Neutrophil (primary cell): Measurements from ENCODE around the gene GPC5.

ENCODE experiments used
- H3K27ac ChIP-seq: fragments of 200-600 bp; sonication (generic); 2 replicates; pipeline ENCODE4 v1.5.1; 2016; ENCODE audit warnings: mild to moderate bottlenecking, moderate library complexity
- H3K27me3 ChIP-seq: fragments of 200-600 bp; sonication (generic); 2 replicates; pipeline ENCODE4 v1.6.0; 2016; ENCODE audit warnings: mild to moderate bottlenecking
- H3K36me3 ChIP-seq: fragments of 200-600 bp; sonication (generic); 2 replicates; pipeline ENCODE4 v1.5.1; 2017
- H3K4me1 ChIP-seq, 2 experiments: fragments of 200-600 bp in 1 of 2; sonication (generic) in 1 of 2; 1 replicate in 1 of 2; 2 replicates in 1 of 2; pipeline versions ENCODE4 v1.5.1 to v1.6.1; 2013 to 2016; ENCODE audit warnings: low read depth in 1 of 2, low read length in 1 of 2, mild to moderate bottlenecking in 1 of 2, moderate library complexity in 1 of 2; ENCODE audit not compliant: control insufficient read depth in 1 of 2, insufficient read depth in 1 of 2
- H3K4me3 ChIP-seq, 2 experiments: fragments of 200-600 bp in 1 of 2; sonication (generic) in 1 of 2; 1 replicate in 1 of 2; 2 replicates in 1 of 2; pipeline ENCODE4 v1.5.1; 2013 to 2016; ENCODE audit warnings: low read depth in 1 of 2, low read length in 1 of 2, mild to moderate bottlenecking in 1 of 2, moderate library complexity in 1 of 2
- H3K9me3 ChIP-seq: fragments of 200-600 bp; sonication (generic); 2 replicates; pipeline ENCODE4 v1.5.1; 2016
- TF ChIP-seq, protein P1 (sequence below): fragments of 200-600 bp; sonication (generic); IDR thresholded peaks from 2 replicates; pipeline ENCODE4 v1.5.1; 2016; ENCODE audit warnings: antibody characterized with exemption

GPC5 gene

GRCh38 chr13:91655731-91656130 lies 257.3 kb downstream of the GPC5 start:
- Histone ChIP-seq H3K27ac (no peak overlapping the region), H3K36me3 (no peaks in the 10 kb centered on the region), H3K4me1 (no peaks in the 10 kb centered on the region), H3K9me3 (no peaks in the 10 kb centered on the region), H3K27me3 (no peaks in the 10 kb centered on the region), H3K4me3 (no peak overlapping the region)
- TF ChIP-seq, protein P1, sequence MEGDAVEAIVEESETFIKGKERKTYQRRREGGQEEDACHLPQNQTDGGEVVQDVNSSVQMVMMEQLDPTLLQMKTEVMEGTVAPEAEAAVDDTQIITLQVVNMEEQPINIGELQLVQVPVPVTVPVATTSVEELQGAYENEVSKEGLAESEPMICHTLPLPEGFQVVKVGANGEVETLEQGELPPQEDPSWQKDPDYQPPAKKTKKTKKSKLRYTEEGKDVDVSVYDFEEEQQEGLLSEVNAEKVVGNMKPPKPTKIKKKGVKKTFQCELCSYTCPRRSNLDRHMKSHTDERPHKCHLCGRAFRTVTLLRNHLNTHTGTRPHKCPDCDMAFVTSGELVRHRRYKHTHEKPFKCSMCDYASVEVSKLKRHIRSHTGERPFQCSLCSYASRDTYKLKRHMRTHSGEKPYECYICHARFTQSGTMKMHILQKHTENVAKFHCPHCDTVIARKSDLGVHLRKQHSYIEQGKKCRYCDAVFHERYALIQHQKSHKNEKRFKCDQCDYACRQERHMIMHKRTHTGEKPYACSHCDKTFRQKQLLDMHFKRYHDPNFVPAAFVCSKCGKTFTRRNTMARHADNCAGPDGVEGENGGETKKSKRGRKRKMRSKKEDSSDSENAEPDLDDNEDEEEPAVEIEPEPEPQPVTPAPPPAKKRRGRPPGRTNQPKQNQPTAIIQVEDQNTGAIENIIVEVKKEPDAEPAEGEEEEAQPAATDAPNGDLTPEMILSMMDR: no peak

- H3K4me3 ChIP-seq: no peak overlapping the region
- no peak overlapping the region for H3K27ac ChIP-seq
- H3K4me1 ChIP-seq: no peaks in the 10 kb centered on the region
- no peaks in the 10 kb centered on the region for H3K27me3 ChIP-seq
- TF ChIP-seq, protein P1: no peak
- H3K9me3 ChIP-seq: no peaks in the 10 kb centered on the region
- no peaks in the 10 kb centered on the region for H3K36me3 ChIP-seq
These were observed 258.9 kb downstream of the GPC5 start for GRCh38 chr13:91657283-91657682.

DNA sequence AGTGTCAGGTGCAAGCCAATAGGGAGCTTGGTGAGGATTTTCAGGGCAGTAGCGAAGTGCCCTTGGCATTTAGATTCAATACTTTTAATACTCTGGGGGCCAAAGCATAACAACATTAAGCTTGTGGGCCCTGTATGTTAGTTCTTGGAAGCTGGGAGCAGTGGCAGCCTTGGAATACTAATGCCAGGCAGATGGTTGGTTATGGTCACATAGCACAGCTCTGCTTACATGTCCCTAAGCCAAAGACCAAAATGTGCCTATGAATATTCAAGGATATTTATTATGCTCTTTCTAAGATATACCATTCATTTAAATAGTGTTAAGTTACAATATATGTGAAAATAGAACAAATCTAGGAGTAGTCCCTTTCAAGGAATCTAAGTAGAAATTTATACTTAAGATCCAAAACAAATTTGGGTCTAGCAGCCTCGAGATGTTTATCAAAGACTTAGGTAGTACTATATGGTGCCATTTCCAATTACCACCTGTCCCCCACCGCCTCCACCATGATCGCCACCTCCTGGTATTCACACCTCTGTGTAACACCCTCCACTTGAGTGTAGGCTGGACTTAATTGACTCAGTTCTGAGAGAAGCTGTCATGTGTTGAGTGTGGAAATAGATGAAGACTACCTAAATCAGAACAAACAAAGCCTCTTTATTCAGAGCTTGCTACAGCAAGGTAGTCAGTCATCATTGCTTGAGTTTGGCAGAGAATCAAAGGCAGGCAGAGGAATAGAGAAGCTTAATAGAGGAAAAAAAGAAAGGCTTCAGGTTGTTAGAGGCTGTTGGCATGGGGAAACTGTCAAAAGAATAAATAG lies 261.0 kb downstream of the GPC5 start:
- TF ChIP-seq, protein P1: no peak
- Histone ChIP-seq H3K27me3 (no peaks in the 10 kb centered on the region), H3K4me3 (no peak overlapping the region), H3K36me3 (no peaks in the 10 kb centered on the region), H3K9me3 (no peaks in the 10 kb centered on the region), H3K4me1 (no peaks in the 10 kb centered on the region), H3K27ac (no peak overlapping the region)

DNA sequence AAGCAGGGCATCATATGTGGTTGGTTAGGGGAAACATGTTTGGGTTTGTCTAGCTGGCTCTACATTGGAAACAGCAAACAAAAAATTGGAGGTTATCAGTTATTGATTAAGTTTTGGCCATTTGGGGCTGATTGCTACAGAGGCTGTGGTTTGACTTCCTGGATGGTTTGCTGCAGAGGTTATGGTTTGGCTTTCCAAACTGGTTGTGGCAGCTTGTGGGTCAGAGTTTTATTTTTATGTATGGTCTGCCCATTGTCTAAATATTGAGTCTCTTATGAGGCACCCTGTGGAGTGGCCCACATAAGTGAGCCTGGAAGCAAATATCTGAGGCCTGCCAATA lies 261.6 kb downstream of the GPC5 start:
- H3K4me3 ChIP-seq: no peak overlapping the region
- no peaks in the 10 kb centered on the region for H3K27me3 ChIP-seq
- H3K36me3 ChIP-seq: no peaks in the 10 kb centered on the region
- TF ChIP-seq, protein P1: no peak
- no peak overlapping the region for H3K27ac ChIP-seq
- no peaks in the 10 kb centered on the region for H3K9me3 ChIP-seq
- no peaks in the 10 kb centered on the region for H3K4me1 ChIP-seq

DNA sequence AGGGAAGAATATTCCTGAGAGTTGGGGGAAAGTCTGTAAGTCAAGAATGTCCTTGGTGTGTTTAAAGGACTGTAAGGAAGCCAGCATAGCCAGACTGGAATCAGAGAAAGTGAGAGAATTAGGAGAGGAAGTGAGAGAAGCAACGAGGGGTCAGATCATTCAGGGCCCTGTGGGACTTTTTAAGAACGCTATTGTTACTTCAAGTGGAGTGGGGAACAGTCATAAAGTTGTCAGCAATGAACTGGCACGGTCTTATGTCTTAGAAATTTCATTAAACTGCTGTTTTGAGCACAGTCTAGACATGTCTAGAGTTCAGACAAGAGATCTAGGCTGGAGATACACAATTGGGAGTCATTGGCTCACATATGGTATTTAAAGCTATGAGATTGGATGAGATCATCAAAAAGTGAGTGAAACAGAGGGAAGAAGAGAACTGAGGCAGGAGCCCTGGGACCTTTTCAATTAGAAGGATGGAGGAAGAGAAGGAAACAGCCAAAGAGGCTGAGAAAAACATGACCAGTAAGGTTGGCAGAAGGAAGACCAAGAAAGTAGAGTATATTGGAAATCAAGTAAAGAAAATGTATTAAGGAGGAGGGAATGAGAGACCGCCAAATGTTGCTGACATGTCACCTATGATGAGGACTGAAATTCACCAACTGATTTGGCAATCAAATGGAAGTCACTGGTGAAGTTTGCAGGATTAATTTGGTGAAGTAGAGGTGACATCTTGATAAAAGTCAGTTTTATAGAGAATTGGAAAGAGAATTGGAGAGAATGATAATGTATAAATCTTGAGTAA lies 263.5 kb downstream of the GPC5 start:
- Histone ChIP-seq H3K27me3 (no peaks in the 10 kb centered on the region), H3K9me3 (no peaks in the 10 kb centered on the region), H3K4me1 (no peaks in the 10 kb centered on the region), H3K27ac (no peak overlapping the region), H3K4me3 (no peak overlapping the region), H3K36me3 (no peaks in the 10 kb centered on the region)
- TF ChIP-seq, protein P1: no peak
